ENCODE results near the gene CETP. TPM values are rescaled to one million over a fixed set of nuclear protein-coding genes. Genes with fewer than 3 reads are reported as not detected.

The CETP gene
- polyA plus RNA-seq (ENCODE audit: insufficient read length), result 8.9 TPM

- no peak for DNase-seq
Measured at GRCh38 chr16:56961851-56962281, at the start of gene CETP. CETP (plus strand) TSS chr16:56961950; CDS start chr16:56961980, 30 bp downstream.

GRCh38 chr16:56912746-56913708 lies 48.7 kb upstream of the CETP start:
- DNase-seq, result no peak

- no peak for DNase-seq
Measured at GRCh38 chr16:56914896-56915295, 46.9 kb upstream of the CETP start.

DNA sequence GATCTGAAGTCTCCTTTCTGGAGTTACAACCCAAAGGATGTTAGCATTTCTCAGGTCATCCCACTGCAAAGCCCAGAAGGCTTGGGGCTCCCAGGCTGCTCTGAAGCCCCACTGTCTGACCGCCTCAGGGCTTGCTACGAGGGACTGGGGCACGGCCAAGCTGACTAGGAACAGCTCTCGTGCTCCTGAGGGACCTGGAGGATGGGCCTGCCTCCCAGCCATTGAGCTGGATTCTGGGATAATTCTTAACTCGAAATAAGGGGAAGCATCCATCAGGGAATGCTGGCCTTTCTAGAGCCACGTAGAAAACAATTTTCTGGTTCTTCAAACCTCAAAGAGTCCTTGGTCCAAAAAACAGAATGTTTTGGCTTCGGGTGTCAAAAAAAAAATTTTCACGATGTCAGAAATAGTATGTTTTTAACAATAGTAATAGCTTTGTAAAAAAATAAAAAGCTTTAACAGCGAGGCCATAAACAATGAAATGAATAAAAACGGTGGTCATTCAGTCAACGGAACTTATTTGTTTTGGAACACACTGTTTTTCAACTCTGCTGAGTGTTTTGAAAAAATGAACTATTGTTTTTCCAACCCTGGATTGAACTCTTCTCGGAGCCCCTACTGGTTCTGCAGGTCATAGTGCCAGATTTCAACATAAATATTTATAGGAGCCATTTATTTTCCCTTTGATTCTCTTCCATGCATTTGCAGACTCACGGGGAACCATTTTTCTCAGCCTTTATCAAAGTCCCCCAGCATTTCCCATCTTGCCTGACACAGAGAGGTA lies 46.2 kb upstream of the CETP start:
- DNase-seq, result peak; percentile 60

DNA sequence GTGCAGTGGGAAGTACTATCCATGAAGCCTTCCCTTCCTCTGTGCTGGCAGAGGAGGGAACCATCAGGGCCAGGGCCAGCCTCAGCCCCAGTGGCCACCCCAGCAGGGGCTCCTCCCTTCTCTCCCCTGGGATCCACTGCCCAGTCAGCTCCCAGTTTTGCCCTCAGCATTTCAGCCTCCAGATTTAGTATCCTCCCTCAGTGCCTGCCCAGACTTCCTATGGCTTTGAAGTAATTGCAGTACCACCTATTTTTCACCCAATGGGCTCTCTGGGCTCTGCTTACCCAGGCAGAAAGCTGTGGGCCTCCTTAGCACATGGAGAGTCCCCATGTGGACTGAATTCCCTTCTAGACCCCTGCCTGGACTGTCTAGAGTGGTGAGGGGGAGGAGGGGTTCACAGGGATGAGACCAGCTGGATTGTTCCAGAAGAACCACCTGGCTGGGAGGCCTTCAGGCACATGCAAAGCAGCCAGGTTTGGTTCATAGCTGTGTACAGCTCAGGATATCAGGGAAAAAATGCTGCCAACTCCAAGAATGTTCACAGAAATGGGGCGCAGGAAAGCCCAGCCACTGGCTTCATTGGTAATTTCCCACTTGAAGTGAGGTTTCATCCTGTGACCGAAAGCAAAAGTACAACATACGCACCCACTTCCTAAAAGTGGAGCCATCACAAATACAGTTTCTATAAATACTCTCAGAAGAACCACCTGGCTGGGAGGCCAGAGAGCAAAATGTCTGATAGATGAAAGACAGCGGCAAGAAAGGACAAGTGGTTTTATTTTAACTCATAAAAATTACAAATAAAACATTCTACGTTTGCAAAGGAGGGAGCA lies 45.0 kb upstream of the CETP start:
- no peak for DNase-seq

GRCh38 chr16:56918467-56919012 lies 43.2 kb upstream of the CETP start:
- no peak for DNase-seq

DNA sequence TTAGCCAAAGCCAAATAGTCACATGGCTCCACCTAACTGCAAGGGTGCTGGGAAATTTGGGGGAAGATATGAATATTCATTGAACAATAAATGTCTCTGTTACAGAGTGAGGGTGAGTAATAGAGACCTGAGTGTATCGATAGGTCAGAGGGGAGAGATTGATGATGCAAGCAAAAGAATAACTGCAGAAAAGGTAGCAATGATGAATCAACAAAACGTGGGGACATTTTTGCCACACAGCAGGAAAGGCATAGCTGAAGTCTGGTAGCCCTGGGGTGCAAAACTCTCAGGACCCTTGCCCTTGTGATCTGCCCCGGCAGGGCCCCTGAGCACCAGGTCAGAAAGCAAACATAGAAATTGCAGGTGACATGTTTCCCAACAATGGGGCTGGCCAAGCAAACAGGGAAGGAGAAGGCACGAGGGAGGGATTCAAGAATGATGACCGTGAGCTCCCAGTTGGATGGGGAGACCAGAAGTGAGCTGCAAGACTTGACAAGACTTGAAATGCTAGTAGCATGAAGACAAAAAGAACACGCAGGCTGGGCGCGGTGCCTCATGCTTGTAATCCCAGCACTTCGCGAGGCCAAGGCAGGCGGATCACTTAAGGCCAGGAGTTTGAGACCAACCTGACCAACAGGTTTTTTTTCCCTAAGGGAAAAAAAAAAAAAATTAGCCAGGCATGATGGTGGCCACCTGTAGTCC lies 42.5 kb upstream of the CETP start:
- no peak for DNase-seq

DNA sequence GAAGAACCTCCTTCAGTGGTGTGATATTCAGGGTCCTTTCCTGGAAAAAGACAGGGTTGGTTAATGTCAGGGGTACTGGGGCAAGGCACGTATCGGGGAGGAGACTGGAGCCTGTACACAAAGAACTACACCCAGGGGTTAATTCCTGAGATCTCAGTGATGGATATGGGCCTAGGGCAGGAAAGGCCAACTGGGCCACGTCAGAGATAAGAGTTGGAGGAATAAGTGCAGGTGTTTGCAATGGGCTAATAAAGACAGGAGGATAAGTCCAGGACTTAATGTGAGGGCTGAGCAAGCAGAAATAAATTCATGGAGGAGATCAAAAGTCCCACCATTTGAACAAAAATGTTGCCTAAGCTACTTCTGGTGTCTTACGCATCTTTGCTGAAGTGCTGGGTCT lies 40.2 kb upstream of the CETP start:
- DNase-seq, result no peak

DNA sequence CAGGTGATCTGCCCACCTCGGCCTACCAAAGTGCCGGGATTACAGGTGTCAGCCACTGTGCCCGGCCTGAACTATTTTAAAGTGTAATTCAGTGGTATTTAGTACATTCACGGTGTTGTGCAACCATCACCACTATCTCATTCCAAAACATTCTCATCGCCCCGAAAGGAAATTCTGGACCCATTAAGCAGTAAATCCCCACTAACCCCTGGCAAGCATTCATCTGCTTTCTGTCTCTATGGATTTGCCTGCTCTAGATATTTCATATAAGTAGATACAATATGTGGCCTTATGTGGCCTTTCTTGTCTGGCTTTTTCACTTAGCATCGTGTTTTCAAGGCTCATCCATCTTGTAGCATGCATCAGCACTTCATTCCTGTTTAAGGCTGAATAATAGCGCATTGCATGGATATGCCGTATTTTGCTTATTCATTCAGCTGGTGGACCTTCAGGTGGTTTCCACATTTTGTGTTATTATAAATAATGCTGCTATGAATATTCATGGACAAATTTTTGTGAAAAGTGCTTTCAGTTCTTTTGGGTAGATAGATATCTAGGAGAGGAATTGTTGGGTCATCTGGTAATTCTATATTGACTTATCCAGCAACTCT lies 38.2 kb upstream of the CETP start:
- no peak for DNase-seq

DNA sequence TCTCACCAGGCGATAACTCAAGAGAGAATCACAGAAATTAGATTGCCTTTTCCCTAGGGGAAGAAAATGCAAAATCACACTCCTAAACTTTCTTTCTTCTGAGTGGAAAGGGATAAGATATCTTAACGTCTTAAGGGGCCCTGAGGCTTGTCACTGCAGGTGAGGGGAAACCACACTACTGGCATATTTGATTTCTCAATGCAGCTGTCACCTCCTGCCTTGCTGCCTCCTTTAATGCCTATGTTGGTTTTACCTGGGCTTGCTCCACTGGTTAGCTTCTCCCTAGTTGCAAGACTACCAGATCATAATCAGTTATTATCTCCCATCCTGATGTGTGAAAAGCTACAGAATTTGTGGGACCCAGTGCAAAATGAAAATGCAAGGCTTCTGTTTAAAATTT lies 34.3 kb upstream of the CETP start:
- no peak for DNase-seq

DNA sequence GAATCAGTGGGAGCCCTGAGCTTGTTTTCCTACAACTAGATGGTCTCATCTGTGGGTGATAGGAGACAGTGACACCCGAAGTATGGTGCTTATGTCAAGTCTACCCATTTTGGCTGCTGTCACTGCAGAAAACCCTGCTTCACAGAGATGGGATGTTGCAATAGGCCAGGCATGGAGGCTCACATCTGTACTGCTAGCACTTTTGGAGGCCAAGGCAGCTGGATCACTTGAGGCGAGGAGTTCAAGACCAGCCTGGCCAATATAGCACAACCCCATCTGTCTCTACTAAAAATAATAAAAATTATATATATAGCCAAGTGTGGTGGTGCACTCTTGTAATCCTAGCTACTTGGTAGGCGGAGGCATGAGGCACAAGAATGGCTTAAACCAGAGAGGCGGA lies 32.1 kb upstream of the CETP start:
- DNase-seq, result no peak

- no peak for DNase-seq
Measured at GRCh38 chr16:56930486-56931270, 31.1 kb upstream of the CETP start.

GRCh38 chr16:56931271-56931891 lies 30.4 kb upstream of the CETP start:
- DNase-seq, result no peak

DNA sequence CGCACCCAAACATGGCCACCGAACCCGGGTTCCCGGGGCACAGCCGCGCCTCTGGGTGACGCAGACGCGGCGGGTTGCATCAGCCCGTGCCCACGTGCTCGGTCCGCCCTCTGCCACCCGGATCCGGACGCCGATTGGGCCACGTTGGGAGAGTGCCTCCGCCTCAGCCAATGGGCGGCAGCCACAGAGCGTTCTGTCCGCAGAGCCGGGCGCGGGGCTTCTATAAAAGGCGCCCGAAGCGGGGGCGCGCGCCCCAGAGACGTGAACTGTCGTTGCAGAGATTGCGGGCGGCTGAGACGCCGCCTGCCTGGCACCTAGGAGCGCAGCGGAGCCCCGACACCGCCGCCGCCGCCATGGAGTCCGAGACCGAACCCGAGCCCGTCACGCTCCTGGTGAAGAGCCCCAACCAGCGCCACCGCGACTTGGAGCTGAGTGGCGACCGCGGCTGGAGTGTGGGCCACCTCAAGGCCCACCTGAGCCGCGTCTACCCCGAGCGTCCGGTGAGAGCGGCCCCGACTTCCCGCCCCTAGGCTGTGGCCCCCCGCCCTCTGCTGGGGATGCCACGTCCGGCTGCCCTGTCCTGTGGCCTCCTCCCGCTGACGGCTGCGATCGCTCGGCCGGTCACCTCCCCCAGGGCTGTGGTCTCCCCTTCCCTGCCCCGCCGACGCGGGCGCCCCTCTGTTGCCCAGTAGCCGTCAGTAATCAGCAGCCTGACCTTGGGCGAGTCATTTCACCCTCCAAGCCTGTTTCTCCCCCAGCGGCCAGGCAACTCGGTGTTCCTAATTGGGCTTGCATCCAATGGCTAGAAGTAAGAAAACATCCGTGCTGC lies 29.6 kb upstream of the CETP start, which contains the start of gene HERPUD1:
Gene HERPUD1, plus strand, starts transcription at position 251 of the 829 bp plus-strand sequence. Its CDS starts 103 bp downstream, at position 354.
- peak; percentile 98 for DNase-seq

GRCh38 chr16:56932721-56933619 lies 28.8 kb upstream of the CETP start:
- DNase-seq, result peak; percentile 74

GRCh38 chr16:56933828-56934598 lies 27.7 kb upstream of the CETP start:
- no peak for DNase-seq
